ENCODE results near the gene BMPR1B. TPM values are rescaled to one million over a fixed set of nuclear protein-coding genes. Genes with fewer than 3 reads are reported as not detected.

Gene BMPR1B
- total RNA-seq, 3 donors from 2014 or later, result 0.36 to 3.3 (median 0.81) TPM

DNA sequence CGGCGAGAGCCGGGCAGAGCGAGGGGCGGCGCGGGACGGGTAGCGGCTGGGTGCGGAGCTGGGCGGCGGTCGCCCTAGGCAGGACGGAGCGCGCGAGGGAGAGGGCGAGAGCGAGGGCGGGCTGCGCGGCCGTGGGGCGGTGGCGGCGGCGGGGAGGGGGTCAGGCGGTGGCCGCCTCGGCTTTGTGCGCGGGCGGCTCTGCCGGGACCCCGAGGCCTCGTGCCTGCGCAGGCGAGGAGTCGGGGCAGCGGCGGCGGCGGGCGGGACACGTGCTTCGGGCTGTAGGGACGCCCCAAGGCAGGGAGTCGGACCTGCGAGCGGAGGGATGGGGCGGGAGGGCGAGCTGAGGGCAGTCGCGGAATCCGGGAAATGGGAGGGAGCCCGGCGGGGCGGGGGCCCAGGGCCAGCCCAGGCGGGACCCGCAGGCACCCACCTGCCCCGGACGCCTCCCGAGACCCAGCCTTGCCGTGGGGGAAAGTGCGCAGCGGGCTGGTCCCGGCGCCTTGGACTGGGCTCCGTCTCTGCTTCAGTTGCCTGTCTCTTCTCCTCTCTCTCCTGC lies 465 bp downstream of the BMPR1B start:
- no peak overlapping the region for H3K4me3 ChIP-seq
- H3K36me3 ChIP-seq (ENCODE audit: low read depth), result no peaks in the 10 kb centered on the region
- intact Hi-C loops (cut with DNase I, micrococcal nuclease), result no loop called here
- H3K9me3 ChIP-seq, result no peaks in the 10 kb centered on the region
- DNase-seq, result peak; percentile 5 to 56 (median 26)
- TF ChIP-seq, protein P1, sequence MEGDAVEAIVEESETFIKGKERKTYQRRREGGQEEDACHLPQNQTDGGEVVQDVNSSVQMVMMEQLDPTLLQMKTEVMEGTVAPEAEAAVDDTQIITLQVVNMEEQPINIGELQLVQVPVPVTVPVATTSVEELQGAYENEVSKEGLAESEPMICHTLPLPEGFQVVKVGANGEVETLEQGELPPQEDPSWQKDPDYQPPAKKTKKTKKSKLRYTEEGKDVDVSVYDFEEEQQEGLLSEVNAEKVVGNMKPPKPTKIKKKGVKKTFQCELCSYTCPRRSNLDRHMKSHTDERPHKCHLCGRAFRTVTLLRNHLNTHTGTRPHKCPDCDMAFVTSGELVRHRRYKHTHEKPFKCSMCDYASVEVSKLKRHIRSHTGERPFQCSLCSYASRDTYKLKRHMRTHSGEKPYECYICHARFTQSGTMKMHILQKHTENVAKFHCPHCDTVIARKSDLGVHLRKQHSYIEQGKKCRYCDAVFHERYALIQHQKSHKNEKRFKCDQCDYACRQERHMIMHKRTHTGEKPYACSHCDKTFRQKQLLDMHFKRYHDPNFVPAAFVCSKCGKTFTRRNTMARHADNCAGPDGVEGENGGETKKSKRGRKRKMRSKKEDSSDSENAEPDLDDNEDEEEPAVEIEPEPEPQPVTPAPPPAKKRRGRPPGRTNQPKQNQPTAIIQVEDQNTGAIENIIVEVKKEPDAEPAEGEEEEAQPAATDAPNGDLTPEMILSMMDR (IDR thresholded peaks at IDR 0.05), result no peak
- peak; percentile 63 for ATAC-seq
- H3K4me1 ChIP-seq (ENCODE audit: low read depth), result peaks cover 5% of the 10 kb centered on the region

DNA sequence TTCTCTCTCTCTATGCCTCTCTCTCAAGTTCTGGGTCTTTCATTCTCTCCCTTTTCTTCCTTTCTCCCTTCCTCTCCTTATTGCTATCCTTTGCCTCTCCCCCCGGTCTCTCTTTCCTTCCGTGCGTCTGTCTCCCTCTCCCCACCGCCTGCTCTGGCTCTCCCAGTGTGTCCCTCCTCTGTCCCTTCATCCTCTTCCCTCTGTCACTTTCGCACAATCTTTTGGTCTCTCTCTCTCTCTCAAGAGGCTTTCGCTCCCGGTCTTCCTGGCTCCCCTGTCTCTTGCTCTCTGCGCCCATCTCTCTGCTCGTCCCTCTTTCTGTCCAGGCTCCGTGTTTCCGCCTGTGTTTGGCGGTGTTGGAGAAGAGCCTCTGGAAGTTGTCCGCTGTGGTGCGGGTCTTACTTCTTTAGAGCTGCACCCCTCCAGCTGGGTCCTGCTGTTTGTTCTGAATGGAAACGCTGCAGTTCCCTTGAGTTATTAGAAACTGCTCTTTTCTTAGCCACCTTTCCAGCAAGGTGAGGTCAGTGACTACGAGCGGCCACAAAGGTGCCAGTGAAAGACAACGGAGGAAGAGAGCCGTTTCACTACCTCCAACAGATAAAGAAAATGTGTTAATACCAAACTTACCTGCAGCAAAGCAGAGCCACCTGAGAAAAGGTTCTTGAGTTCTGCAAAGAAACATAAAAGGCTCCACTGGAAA lies 1.1 kb downstream of the BMPR1B start:
- Histone ChIP-seq H3K36me3 (ENCODE audit: low read depth) (no peaks in the 10 kb centered on the region), H3K9me3 (no peaks in the 10 kb centered on the region), H3K4me3 (no peak overlapping the region), H3K4me1 (ENCODE audit: low read depth) (peaks cover 5% of the 10 kb centered on the region)
- intact Hi-C loops (cut with DNase I, micrococcal nuclease), result no loop called here
- DNase-seq (no peak), ATAC-seq (peak; percentile 36)
- TF ChIP-seq, protein P1 (IDR thresholded peaks at IDR 0.05), result no peak

DNA sequence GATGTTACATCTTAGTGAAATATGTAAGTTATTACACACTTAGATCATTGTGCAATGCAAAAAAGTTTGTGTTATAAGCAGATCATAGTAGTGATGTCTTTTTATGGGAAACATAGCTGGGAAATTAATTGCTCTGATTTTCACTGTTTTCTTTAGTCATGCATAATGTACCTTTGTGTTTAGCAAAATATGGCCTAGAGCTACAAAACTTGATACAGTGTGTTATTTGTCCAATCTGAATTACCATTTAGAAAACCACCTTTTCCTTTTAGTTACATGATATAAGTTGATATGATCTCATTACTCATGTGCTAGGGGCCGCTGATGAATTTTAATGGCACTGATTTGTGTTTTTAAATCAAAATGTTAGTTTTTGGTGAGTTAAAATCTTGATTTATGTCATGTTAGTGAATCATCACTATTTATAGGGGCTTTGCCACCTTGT lies 2.0 kb downstream of the BMPR1B start:
- TF ChIP-seq, protein P1 (IDR thresholded peaks at IDR 0.05), result no peak
- no peak overlapping the region for H3K4me3 ChIP-seq
- no peaks in the 10 kb centered on the region for H3K36me3 ChIP-seq (ENCODE audit: low read depth)
- DNase-seq (no peak), ATAC-seq (no peak)
- H3K4me1 ChIP-seq (ENCODE audit: low read depth), result peaks cover 5% of the 10 kb centered on the region
- intact Hi-C loops (cut with DNase I, micrococcal nuclease), result no loop called here
- H3K9me3 ChIP-seq, result no peaks in the 10 kb centered on the region

DNA sequence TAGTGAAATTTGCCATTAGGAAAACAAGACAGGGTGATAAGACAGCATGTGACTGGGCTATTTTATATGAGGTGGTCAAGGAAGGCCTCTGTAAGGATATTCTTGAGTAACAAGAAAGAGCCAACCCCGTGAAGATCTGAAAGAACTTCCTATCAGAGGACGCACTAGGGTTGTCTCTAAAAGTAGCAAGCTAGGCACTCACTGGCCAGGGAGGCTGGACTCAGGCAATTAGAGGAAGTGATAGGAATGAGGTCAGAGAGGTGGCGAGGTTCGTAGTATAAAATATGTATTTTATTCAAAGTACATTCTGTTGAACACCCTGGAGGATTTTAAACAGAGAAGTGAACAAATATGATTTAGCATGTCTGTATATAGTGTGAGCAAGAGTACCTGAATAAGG lies 4.6 kb downstream of the BMPR1B start:
- intact Hi-C loops (cut with DNase I, micrococcal nuclease), result no loop called here
- Histone ChIP-seq H3K36me3 (ENCODE audit: low read depth) (no peaks in the 10 kb centered on the region), H3K9me3 (no peaks in the 10 kb centered on the region), H3K4me1 (ENCODE audit: low read depth) (peaks cover 5% of the 10 kb centered on the region), H3K4me3 (no peak overlapping the region)
- TF ChIP-seq, protein P1 (IDR thresholded peaks at IDR 0.05), result no peak
- DNase-seq, result no peak
- no peak for ATAC-seq

DNA sequence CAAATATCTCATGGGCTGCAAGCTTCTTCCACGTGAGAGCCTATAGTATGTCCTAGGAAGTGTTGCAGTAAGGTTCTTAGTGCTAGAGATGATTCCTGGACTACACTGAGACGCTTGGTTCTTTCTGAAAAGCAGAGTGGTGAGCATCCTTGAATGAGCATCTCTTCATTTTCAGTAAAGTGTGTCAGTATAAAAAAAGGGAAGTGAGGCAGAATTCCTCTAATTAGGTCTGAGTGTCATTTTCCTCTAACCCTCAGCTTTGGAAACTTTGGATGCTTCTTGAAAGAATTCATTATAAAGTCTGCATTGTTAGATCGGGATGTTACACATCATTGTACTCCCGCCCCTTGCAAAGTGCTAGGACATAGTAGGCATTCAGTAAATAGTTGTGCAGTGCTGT lies 5.2 kb downstream of the BMPR1B start:
- intact Hi-C loops (cut with DNase I, micrococcal nuclease), result no loop called here
- Histone ChIP-seq H3K4me3 (no peak overlapping the region), H3K36me3 (ENCODE audit: low read depth) (no peaks in the 10 kb centered on the region), H3K9me3 (no peaks in the 10 kb centered on the region), H3K4me1 (ENCODE audit: low read depth) (peaks cover 5% of the 10 kb centered on the region)
- ATAC-seq (no peak), DNase-seq (no peak)
- TF ChIP-seq, protein P1 (IDR thresholded peaks at IDR 0.05), result no peak
